ENCODE data around the gene RHBDF1.

- TF ChIP-seq TAF1 (IDR thresholded peaks at IDR 0.05; ENCODE audit: borderline replicate concordance, low read depth, low read length) (no peak), POLR2AphosphoS5 (IDR thresholded peaks at IDR 0.05; ENCODE audit: low read depth, low read length) (no peak), POLR2A (IDR thresholded peaks at IDR 0.05; ENCODE audit: low read depth, low read length) (no peak)
Observed at GRCh38 chr16:44655-45054, 27.8 kb downstream of the RHBDF1 start.
